Stimulated activated CD8-positive, alpha-beta memory T cell treated with anti-CD3 and anti-CD28 coated beads, Interleukin-15, amount 100 ng/mL, for 48 hours (primary cell): ENCODE measurements around the gene ANKRD13D.
A peak's percentile ranks its signal among the peaks of the same experiment; 100 is the strongest.
"Not testable (repeated sequence)": the region's sequence is repeated elsewhere in the genome, so short reads cannot be mapped to it uniquely, and the experiment has no call there.

Source experiments
- DNase-seq, 2 donors: peaks; one replicate each; pipeline ENCODE4 v3.0.0-alpha.2; 2020; ENCODE audit warnings: low read depth in 2 of 2

The ANKRD13D gene

GRCh38 chr11:67317205-67317887, 28.2 kb downstream of the ANKRD13D start:
- DNase-seq = peak; percentile 96 to 97

GRCh38 chr11:67317888-67318555, 28.9 kb downstream of the ANKRD13D start:
- no peak for DNase-seq

- DNase-seq = not testable (repeated sequence)
These were observed 29.8 kb downstream of the ANKRD13D start for GRCh38 chr11:67318876-67319275.

GRCh38 chr11:67320011-67320410, 30.9 kb downstream of the ANKRD13D start:
- DNase-seq = no peak

GRCh38 chr11:67320691-67321090, 31.6 kb downstream of the ANKRD13D start:
- no peak for DNase-seq

GRCh38 chr11:67321313-67321871, 32.3 kb downstream of the ANKRD13D start:
- DNase-seq = no peak

GRCh38 chr11:67322049-67322448, 32.9 kb downstream of the ANKRD13D start:
- DNase-seq = no peak

- DNase-seq = no peak
These were observed 34.4 kb downstream of the ANKRD13D start for GRCh38 chr11:67323526-67323925.

GRCh38 chr11:67332081-67332691, 43.1 kb downstream of the ANKRD13D start:
- no peak for DNase-seq

- no peak for DNase-seq
These were observed 48.2 kb downstream of the ANKRD13D start for GRCh38 chr11:67337257-67337656.

- no peak for DNase-seq
These were observed 55.2 kb downstream of the ANKRD13D start for GRCh38 chr11:67344264-67344663.

- no peak for DNase-seq
These were observed 56.3 kb downstream of the ANKRD13D start for GRCh38 chr11:67345247-67345919.

- no peak for DNase-seq
These were observed 57.1 kb downstream of the ANKRD13D start for GRCh38 chr11:67345920-67346819.

GRCh38 chr11:67347964-67348749, 59.1 kb downstream of the ANKRD13D start:
- DNase-seq = no peak

GRCh38 chr11:67349036-67349435, 59.9 kb downstream of the ANKRD13D start:
- DNase-seq = no peak

GRCh38 chr11:67349457-67349856, 60.4 kb downstream of the ANKRD13D start:
- no peak for DNase-seq

GRCh38 chr11:67349928-67350465, 60.9 kb downstream of the ANKRD13D start:
- DNase-seq = no peak

- DNase-seq = peak in 1 of 2 donors; percentile 46
These were observed 62.3 kb downstream of the ANKRD13D start for GRCh38 chr11:67351275-67352005.
